WI38 (cell line): ENCODE measurements around the gene ABHD14A.

Experiments used
- H3K4me3 ChIP-seq: 2 replicates; pipeline ENCODE4 v1.5.1; 2011; ENCODE audit warnings: low read depth, mild to moderate bottlenecking, control low read depth, low read length
- CTCF ChIP-seq: IDR thresholded peaks from 2 replicates; pipeline ENCODE4 v1.5.1; 2012; ENCODE audit warnings: low read depth, mild to moderate bottlenecking, control low read depth, low read length

ABHD14A gene

GRCh38 chr3:51966922-51967383, 7.9 kb upstream of the ABHD14A start:
- TF ChIP-seq CTCF = no peak
- peak overlapping the region; percentile 77 for H3K4me3 ChIP-seq

GRCh38 chr3:51967384-51968169, 7.3 kb upstream of the ABHD14A start, which contains the start of gene PCBP4:
TSS of gene PCBP4 (minus strand) at chr3:51967454. CDS start at chr3:51961240, 6,214 bp downstream.
- TF ChIP-seq CTCF = no peak

DNA sequence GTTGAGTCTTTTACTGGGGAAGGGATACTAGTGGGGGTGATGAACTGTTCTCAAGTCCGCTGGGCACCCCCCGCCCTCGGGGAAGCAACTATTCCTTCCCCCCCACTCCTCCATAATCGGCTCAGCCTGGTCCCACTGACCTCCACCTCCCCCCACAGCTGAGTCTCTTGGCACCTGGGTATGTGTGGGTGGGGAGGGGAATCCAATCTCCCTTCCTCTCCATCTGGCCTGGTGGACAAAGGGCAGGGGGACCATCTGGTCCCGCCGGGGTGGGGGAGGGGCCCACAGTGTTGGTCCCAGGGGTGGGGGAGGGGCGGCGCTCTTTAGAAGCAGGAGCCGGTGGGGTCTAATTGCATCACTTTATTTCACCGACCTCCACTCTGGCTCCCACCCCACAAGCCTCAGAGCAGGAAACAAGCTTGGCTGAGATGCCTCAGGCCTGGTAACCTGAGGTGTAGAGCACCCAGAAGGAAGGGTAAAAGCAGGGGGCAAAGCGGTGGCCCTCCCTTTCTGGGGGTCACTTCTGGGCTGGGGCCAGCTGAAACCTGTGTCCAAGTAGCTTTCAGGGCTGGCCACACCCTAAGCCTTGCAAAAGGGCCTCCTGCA, 6.6 kb upstream of the ABHD14A start:
- no peak for TF ChIP-seq CTCF
- H3K4me3 ChIP-seq = peak overlapping the region; percentile 69

More at GRCh38 chr3:51967384-51968169, 7.3 kb upstream of the ABHD14A start, which contains the start of gene PCBP4:
- H3K4me3 ChIP-seq = peak within 1 kb of the TSS; percentile 77

DNA sequence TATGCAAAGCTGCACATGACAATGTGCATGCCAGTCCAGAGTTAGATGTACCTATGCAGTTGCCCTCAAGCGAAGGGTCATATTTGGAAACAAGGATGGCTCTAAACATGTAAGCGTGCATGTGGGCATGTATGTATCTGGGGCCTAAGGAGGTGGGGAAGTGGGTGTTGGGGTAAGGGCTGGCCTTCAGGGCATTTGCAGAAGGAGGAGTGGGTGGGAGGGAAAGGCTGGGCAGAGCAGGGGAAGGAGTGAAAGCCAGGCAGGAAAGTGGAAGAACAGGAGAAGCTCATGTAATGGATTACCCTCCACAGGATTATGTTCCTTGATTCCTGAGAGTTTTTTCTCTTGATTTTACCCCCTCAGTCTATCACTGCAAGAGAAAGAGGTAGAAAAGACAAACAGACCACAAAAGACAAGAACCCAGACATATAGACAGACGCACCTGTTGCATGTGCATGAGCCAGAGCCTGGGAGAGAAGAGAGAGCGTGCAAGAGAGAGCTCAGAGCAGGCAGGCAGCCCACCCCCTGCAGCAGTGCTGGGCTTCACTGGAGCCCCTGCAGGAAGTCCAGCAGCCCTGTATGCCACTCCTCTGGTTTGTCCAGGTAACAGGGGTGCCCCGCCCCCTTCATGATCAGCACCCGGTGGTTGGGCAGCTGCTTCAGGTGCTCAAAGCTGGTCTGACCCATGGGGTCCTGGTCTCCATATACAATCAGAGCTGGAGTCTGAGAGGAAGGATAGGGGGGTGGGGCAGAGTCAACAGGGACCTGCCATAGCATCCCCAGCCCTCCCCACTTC, 5.8 kb upstream of the ABHD14A start:
- TF ChIP-seq CTCF = no peak
- H3K4me3 ChIP-seq = no peak overlapping the region

GRCh38 chr3:51969841-51970240, 5.0 kb upstream of the ABHD14A start:
- H3K4me3 ChIP-seq = no peak overlapping the region
- no peak for TF ChIP-seq CTCF

GRCh38 chr3:51970606-51971300, 4.1 kb upstream of the ABHD14A start:
- no peak for TF ChIP-seq CTCF
- H3K4me3 ChIP-seq = no peak overlapping the region
